SK-N-SH (cell line): ENCODE data around the gene LLGL1. TPM values are rescaled to one million over a fixed set of nuclear protein-coding genes. Genes with fewer than 3 reads are reported as not detected.

ENCODE experiments used
- CTCF ChIA-PET: fragments of 300-600, 350-600 bp; formaldehyde crosslinking; extraction: SDS; loops from one replicate; lab custom pipeline; 2021; lab: Yijun Ruan, JAX
- POLR2A ChIA-PET: fragments of 350-600 bp; sonication (Branson Sonifier 250); formaldehyde crosslinking; extraction: SDS; loops from one replicate; lab custom pipeline; 2020; ENCODE audit warnings: antibody characterized with exemption, inconsistent platforms; lab: Yijun Ruan, JAX
- DNase-seq: peaks from one replicate; pipeline ENCODE4 v3.0.0; 2012
- H2AFZ ChIP-seq: fragments of 200-600 bp; sonication (generic); 2 replicates; pipeline ENCODE4 v1.8.1; 2016; ENCODE audit warnings: antibody characterized with exemption, mild to moderate bottlenecking, low read depth
- H3F3A ChIP-seq: fragments of 200-600 bp; sonication (generic); replicated peaks from 2 replicates; pipeline ENCODE3; 2016; ENCODE audit warnings: antibody characterized with exemption, mild to moderate bottlenecking; ENCODE audit not compliant: insufficient read depth
- H3K27ac ChIP-seq, 2 experiments: fragments of 200-500 bp in 1 of 2; fragments of 200-600 bp in 1 of 2; sonication (Bioruptor generic) in 1 of 2; sonication (generic), shearing (Covaris generic) in 1 of 2; 2 replicates each; pipeline versions ENCODE4 v1.5.1 to v1.6.1; 2014 to 2016; ENCODE audit warnings: low read depth in 2 of 2, inconsistent platforms in 1 of 2, low read length in 1 of 2, mild to moderate bottlenecking in 1 of 2, mixed read lengths in 1 of 2
- H3K27me3 ChIP-seq: fragments of 200-600 bp; sonication (generic), shearing (Covaris generic); 2 replicates; pipeline ENCODE4 v1.6.1; 2016; ENCODE audit warnings: mixed run types; ENCODE audit not compliant: insufficient read depth
- H3K36me3 ChIP-seq, 2 experiments: fragments of 200-500 bp in 1 of 2; fragments of 200-600 bp in 1 of 2; sonication (Bioruptor generic) in 1 of 2; sonication (generic) in 1 of 2; replicated peaks in 1 of 2; 2 replicates each; pipeline versions ENCODE3 to v1.5.1; 2014 to 2016; ENCODE audit warnings: low read length in 1 of 2, mild to moderate bottlenecking in 1 of 2; ENCODE audit not compliant: insufficient read depth in 2 of 2, control insufficient read depth in 1 of 2
- H3K4me1 ChIP-seq, 2 experiments: fragments of 200-500 bp in 1 of 2; fragments of 200-600 bp in 1 of 2; sonication (Bioruptor generic) in 1 of 2; sonication (generic), shearing (Covaris generic) in 1 of 2; 2 replicates each; pipeline versions ENCODE4 v1.5.1 to v1.6.1; 2014 to 2016; ENCODE audit warnings: low read depth in 1 of 2, low read length in 1 of 2, mixed run types in 1 of 2; ENCODE audit not compliant: insufficient read depth in 2 of 2, control insufficient read depth in 1 of 2
- H3K4me2 ChIP-seq: fragments of 200-600 bp; sonication (generic), shearing (Covaris generic); 2 replicates; pipeline ENCODE4 v1.6.1; 2017; ENCODE audit warnings: mixed run types
- H3K4me3 ChIP-seq, 2 experiments: fragments of 200-500 bp in 1 of 2; fragments of 200-600 bp in 1 of 2; sonication (Bioruptor generic) in 1 of 2; sonication (generic), shearing (Covaris generic) in 1 of 2; 2 replicates each; pipeline versions ENCODE4 v1.5.1 to v1.8.1; 2014 to 2016; ENCODE audit warnings: low read depth in 2 of 2, inconsistent platforms in 1 of 2, low read length in 1 of 2, mild to moderate bottlenecking in 1 of 2, mixed read lengths in 1 of 2, moderate library complexity in 1 of 2
- H3K79me2 ChIP-seq: fragments of 200-600 bp; sonication (generic); 2 replicates; pipeline ENCODE4 v1.8.1; 2017; ENCODE audit warnings: mild to moderate bottlenecking; ENCODE audit not compliant: insufficient read depth
- H3K9ac ChIP-seq: fragments of 200-600 bp; sonication (generic); 2 replicates; pipeline ENCODE4 v1.6.1; 2017; ENCODE audit warnings: mixed run types
- H3K9me2 ChIP-seq: fragments of 200-600 bp; sonication (generic); 2 replicates; pipeline ENCODE4 v1.6.1; 2017; ENCODE audit warnings: mixed run types
- H3K9me3 ChIP-seq: fragments of 200-600 bp; sonication (generic); 2 replicates; pipeline ENCODE4 v1.6.1; 2017; ENCODE audit warnings: mixed run types, mild to moderate bottlenecking, moderate library complexity
- H4K20me1 ChIP-seq: fragments of 200-600 bp; sonication (generic); 2 replicates; pipeline ENCODE4 v1.6.1; 2017; ENCODE audit warnings: mild to moderate bottlenecking, mixed run types; ENCODE audit not compliant: insufficient read depth
- CTCF ChIP-seq: fragments of 200-600 bp; sonication (generic); IDR thresholded peaks from 2 replicates; pipeline ENCODE4 v1.6.1; 2017; ENCODE audit warnings: antibody characterized with exemption, mild to moderate bottlenecking, moderate library complexity
- ELF1 ChIP-seq: IDR thresholded peaks from 2 replicates; pipeline ENCODE4 v1.4.0; 2012
- EZH2phosphoT487 ChIP-seq: fragments of 200-600 bp; sonication (generic); IDR thresholded peaks from 2 replicates; pipeline ENCODE4 v1.6.1; 2017; ENCODE audit warnings: low read depth, mixed run types, mild to moderate bottlenecking, antibody characterized with exemption, moderate library complexity, borderline replicate concordance
- FOXM1 ChIP-seq: IDR thresholded peaks from 2 replicates; pipeline ENCODE4 v1.4.0; 2012; ENCODE audit warnings: low read depth, mild to moderate bottlenecking
- GABPA ChIP-seq: IDR thresholded peaks from 2 replicates; pipeline ENCODE4 v1.4.0; 2012; ENCODE audit warnings: low read depth, mild to moderate bottlenecking
- MXI1 ChIP-seq: IDR thresholded peaks from 2 replicates; pipeline ENCODE4 v1.6.1; 2012; ENCODE audit warnings: mild to moderate bottlenecking, low read depth, low read length, improper control_type of control experiment
- PBX3 ChIP-seq: IDR thresholded peaks from 2 replicates; pipeline ENCODE4; 2012
- RAD21 ChIP-seq: IDR thresholded peaks from 2 replicates; pipeline ENCODE4 v1.6.1; 2012; ENCODE audit warnings: mild to moderate bottlenecking, low read length
- RCOR1 ChIP-seq: fragments of 150-350 bp; IDR thresholded peaks from 2 replicates; pipeline ENCODE4 v1.6.1; 2017; ENCODE audit warnings: antibody characterized with exemption, low read length
- RFX5 ChIP-seq: IDR thresholded peaks from 2 replicates; pipeline ENCODE4 v1.6.1; 2012; ENCODE audit warnings: mild to moderate bottlenecking, improper control_type of control experiment, low read length
- RXRA ChIP-seq: IDR thresholded peaks from 2 replicates; pipeline ENCODE4 v1.4.0; 2012; ENCODE audit warnings: low read depth, mild to moderate bottlenecking, borderline replicate concordance
- USF1 ChIP-seq: IDR thresholded peaks from 2 replicates; pipeline ENCODE4 v1.4.0; 2012; ENCODE audit warnings: low read depth, borderline replicate concordance
- WGBS: methylation state at CpG from one replicate; pipeline ENCODE4 v1.1.6; 2017; ENCODE audit warnings: low lambda C conversion rate; 5-methylcytosine and 5-hydroxymethylcytosine counted together
- polyA plus RNA-seq, 3 experiments: library from polyadenylated mRNA; depleted of rRNA; stranded (reverse); fragments of >200 nt; gene quantifications; 2 replicates each; pipeline ENCODE4 v1.2.3, GENCODE V29; 2012

LLGL1 gene
- polyA plus RNA-seq, 1 of the 3 experiments (the other 2 are of a cell fraction), result 31.4 TPM

GRCh38 chr17:18191967-18192366 lies 33.5 kb upstream of the LLGL1 start:
- Histone ChIP-seq H3K4me3 (no peak overlapping the region), H3K27ac (no peak overlapping the region; a peak in 1 of 4 replicates), H3K9me3 (no peaks in the 10 kb centered on the region), H3K9ac (no peak overlapping the region), H3K36me3 (peaks cover 30 to 31% of the 10 kb centered on the region in 2 experiments), H3K79me2 (peaks cover 98% of the 10 kb centered on the region), H2AFZ (no peak overlapping the region), H3K4me2 (no peak overlapping the region), H3F3A (peaks cover 21% of the 10 kb centered on the region), H4K20me1 (peaks cover 82% of the 10 kb centered on the region), H3K27me3 (no peaks in the 10 kb centered on the region), H3K9me2 (no peaks in the 10 kb centered on the region), H3K4me1 (peaks cover 11 to 44% of the 10 kb centered on the region in 2 experiments)
- CTCF ChIA-PET, result interaction anchor here (0.6 to 3.2 kb wide), 10 partner anchors 8 to 67 kb away, joined by 3 to 12 read pairs (median 7); partner anchors contain the start of gene ALKBH5
- peak; percentile 59 for DNase-seq
- POLR2A ChIA-PET, result no interaction called here
- WGBS, result 83% methylated on average over 2 of the region's 2 CpGs
- peak; percentile 54 for TF ChIP-seq RAD21
- no peak for TF ChIP-seq RCOR1
- peak; percentile 42 for TF ChIP-seq CTCF

GRCh38 chr17:18194394-18194793 lies 31.0 kb upstream of the LLGL1 start:
- Histone ChIP-seq H3F3A (no peaks in the 10 kb centered on the region), H3K9ac (no peak overlapping the region), H3K4me3 (no peak overlapping the region), H3K9me2 (no peaks in the 10 kb centered on the region), H3K36me3 (peaks cover 44 to 55% of the 10 kb centered on the region in 2 experiments), H3K9me3 (no peaks in the 10 kb centered on the region), H3K27me3 (no peaks in the 10 kb centered on the region), H3K79me2 (peaks cover 98% of the 10 kb centered on the region), H2AFZ (no peak overlapping the region), H3K4me1 (peaks cover 0 to 22% of the 10 kb centered on the region in 2 experiments; a peak in 2 of 4 replicates), H3K27ac (no peak overlapping the region), H4K20me1 (peaks cover 82% of the 10 kb centered on the region), H3K4me2 (no peak overlapping the region)
- no peak for DNase-seq
- CTCF ChIA-PET, result interaction anchor here (2.5 kb wide), 1 partner anchor 23 kb away, joined by 11 read pairs; no protein-coding TSS in a partner anchor
- POLR2A ChIA-PET, result no interaction called here
- no peak for TF ChIP-seq FOXM1
- TF ChIP-seq MXI1, result no peak
- no peak for TF ChIP-seq RAD21
- TF ChIP-seq RXRA, result no peak
- TF ChIP-seq EZH2phosphoT487, result no peak
- TF ChIP-seq PBX3, result no peak
- TF ChIP-seq RCOR1, result no peak
- no peak for TF ChIP-seq USF1
- TF ChIP-seq ELF1, result no peak
- TF ChIP-seq GABPA, result no peak
- no peak for TF ChIP-seq RFX5
- 100% methylated on average over 4 of the region's 4 CpGs for WGBS
